Measurements from ENCODE around the gene RBMXL2.

RBMXL2 gene

GRCh38 chr11:7088921-7089320, at the start of gene RBMXL2:
Gene RBMXL2, plus strand, starts transcription at chr11:7088998. Its CDS starts 123 bp downstream, at chr11:7089121.
- no peak for DNase-seq (ENCODE audit: low read depth)

- no peak for DNase-seq (ENCODE audit: low read depth)
Observed at GRCh38 chr11:7046474-7047175, 42.2 kb upstream of the RBMXL2 start.

GRCh38 chr11:7050191-7050590, 38.6 kb upstream of the RBMXL2 start:
- no peak for DNase-seq (ENCODE audit: low read depth)

- DNase-seq (ENCODE audit: low read depth) = no peak
Observed at GRCh38 chr11:7056828-7057513, 31.8 kb upstream of the RBMXL2 start.

GRCh38 chr11:7057641-7058040, 31.2 kb upstream of the RBMXL2 start:
- no peak for DNase-seq (ENCODE audit: low read depth)

- no peak for DNase-seq (ENCODE audit: low read depth)
Observed at GRCh38 chr11:7060868-7061267, 27.9 kb upstream of the RBMXL2 start.

- no peak for DNase-seq (ENCODE audit: low read depth)
Observed at GRCh38 chr11:7062534-7062933, 26.3 kb upstream of the RBMXL2 start.

GRCh38 chr11:7072401-7073028, 16.3 kb upstream of the RBMXL2 start:
- no peak for DNase-seq (ENCODE audit: low read depth)

GRCh38 chr11:7077101-7077500, 11.7 kb upstream of the RBMXL2 start:
- no peak for DNase-seq (ENCODE audit: low read depth)

- DNase-seq (ENCODE audit: low read depth) = no peak
Observed at GRCh38 chr11:7079545-7080135, 9.2 kb upstream of the RBMXL2 start.

GRCh38 chr11:7080900-7081299, 7.9 kb upstream of the RBMXL2 start:
- DNase-seq (ENCODE audit: low read depth) = no peak

- no peak for DNase-seq (ENCODE audit: low read depth)
Observed at GRCh38 chr11:7081441-7081840, 7.4 kb upstream of the RBMXL2 start.

GRCh38 chr11:7089328-7090251, 792 bp downstream of the RBMXL2 start:
- no peak for DNase-seq (ENCODE audit: low read depth)

- no peak for DNase-seq (ENCODE audit: low read depth)
Observed at GRCh38 chr11:7098235-7098832, 9.5 kb downstream of the RBMXL2 start.

- no peak for DNase-seq (ENCODE audit: low read depth)
Observed at GRCh38 chr11:7115780-7116179, 27.0 kb downstream of the RBMXL2 start.

- no peak for DNase-seq (ENCODE audit: low read depth)
Observed at GRCh38 chr11:7116370-7116769, 27.6 kb downstream of the RBMXL2 start.

GRCh38 chr11:7138051-7138450, 49.3 kb downstream of the RBMXL2 start:
- DNase-seq (ENCODE audit: low read depth) = no peak

Measured in activated T-cell treated with anti-CD3 and anti-CD28 coated beads for 24 hours (primary cell).